ENCODE data around the gene HACD2.

HACD2 gene

DNA sequence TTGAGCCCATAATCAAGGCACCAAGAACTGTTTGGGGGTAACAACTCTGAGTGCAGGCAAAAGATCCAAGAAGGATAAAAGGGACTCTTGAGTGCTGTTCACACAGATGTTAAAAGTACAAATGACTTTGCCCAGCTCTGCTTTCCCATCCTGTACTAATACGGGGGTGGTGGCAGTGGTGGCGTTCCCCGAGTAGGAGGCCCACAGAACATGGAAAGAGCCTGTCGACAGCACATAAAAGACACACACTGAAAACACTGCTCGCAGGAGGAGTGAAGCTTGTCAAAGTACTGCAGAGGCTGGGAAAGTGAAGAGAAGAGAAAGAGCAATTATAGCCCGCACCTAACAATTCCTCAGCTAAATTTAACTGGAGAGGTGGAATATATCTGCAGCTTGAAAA lies 40.9 kb downstream of the HACD2 start:
- H3K4me3 ChIP-seq (ENCODE audit: low read depth, low read length) = no peak overlapping the region
- TF ChIP-seq, protein P1, sequence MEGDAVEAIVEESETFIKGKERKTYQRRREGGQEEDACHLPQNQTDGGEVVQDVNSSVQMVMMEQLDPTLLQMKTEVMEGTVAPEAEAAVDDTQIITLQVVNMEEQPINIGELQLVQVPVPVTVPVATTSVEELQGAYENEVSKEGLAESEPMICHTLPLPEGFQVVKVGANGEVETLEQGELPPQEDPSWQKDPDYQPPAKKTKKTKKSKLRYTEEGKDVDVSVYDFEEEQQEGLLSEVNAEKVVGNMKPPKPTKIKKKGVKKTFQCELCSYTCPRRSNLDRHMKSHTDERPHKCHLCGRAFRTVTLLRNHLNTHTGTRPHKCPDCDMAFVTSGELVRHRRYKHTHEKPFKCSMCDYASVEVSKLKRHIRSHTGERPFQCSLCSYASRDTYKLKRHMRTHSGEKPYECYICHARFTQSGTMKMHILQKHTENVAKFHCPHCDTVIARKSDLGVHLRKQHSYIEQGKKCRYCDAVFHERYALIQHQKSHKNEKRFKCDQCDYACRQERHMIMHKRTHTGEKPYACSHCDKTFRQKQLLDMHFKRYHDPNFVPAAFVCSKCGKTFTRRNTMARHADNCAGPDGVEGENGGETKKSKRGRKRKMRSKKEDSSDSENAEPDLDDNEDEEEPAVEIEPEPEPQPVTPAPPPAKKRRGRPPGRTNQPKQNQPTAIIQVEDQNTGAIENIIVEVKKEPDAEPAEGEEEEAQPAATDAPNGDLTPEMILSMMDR (IDR thresholded peaks at IDR 0.05; ENCODE audit: insufficient read depth, low read depth, low read length, missing control alignments) = no peak
- DNase-seq (ENCODE audit: low read depth) = no peak

DNA sequence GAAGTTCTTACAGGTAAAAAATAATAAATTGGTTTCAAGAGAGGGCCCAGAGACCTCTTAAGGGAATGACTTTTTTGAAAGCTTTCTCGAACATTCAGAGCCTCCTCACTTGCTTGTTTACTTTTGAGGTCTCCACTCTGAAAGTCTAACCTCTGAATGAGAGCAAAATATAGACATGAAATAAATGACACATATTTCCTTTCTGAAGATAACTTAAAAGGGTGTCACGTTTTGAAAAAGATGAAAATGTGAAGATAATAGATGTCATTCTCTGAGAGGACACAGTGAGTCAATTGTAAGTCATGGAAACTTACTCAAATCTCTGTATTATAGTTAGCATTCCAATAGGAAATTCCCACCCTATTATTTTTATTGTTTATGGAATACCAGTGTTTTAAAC lies 44.6 kb downstream of the HACD2 start:
- DNase-seq (ENCODE audit: low read depth) = peak; percentile 24
- TF ChIP-seq, protein P1 (IDR thresholded peaks at IDR 0.05; ENCODE audit: insufficient read depth, low read depth, low read length, missing control alignments) = no peak
- no peak overlapping the region for H3K4me3 ChIP-seq (ENCODE audit: low read depth, low read length)

DNA sequence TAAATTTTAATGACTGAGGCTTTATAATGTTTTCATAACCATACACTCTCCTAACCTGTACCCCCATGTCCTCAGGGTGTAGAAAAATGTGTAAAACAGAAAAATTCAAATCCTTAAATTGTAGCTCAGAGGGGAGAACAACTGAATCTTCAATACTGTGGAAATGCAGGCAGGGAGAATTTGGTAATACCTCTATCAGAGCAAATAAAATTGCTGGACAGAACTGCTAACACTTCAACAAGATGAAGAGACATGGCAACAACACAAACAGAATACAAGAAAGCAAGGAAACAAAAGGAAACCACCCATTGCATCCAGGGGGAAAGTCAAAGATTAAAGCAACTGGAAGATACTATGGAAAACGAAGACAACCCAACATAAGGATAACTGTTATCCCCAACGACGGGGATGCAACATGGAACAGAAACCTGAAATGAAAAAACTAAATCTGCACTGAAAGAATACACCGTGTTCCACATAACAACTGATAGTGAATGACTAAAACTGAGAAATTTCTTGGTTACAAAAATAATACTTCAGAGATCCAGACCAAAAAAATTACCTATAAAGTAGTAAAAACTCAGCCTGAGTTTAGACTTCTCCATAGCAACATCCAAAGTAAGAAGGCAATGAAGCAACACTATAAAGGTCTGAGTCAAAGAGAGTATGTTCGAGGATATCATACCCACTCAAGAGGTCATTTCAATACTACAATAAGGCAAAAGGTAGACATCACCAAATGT lies 48.5 kb downstream of the HACD2 start:
- no peak overlapping the region; the same call in 1 of the 2 replicates for H3K4me3 ChIP-seq (ENCODE audit: low read depth, low read length)
- TF ChIP-seq, protein P1 (IDR thresholded peaks at IDR 0.05; ENCODE audit: insufficient read depth, low read depth, low read length, missing control alignments) = no peak
- peak; percentile 68 for DNase-seq (ENCODE audit: low read depth)

DNA sequence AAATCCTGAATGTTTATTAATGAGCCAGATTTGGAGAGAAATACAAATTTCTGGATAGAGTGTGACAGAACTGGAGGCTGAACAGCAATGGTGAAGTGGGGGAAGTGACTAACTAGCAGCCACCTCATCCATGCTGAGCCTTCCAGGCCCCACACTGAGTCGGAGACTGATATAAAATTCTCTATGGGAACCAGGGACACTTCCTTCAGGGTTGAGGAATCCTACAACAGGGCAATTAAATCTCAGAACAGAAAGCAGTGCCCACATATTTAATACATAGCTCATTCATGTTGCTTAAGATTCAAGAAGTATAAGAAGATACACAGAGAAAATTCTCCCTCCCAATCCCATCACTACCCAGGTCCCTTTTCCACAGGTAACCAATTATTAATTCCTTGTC lies 49.3 kb downstream of the HACD2 start:
- TF ChIP-seq, protein P1 (IDR thresholded peaks at IDR 0.05; ENCODE audit: insufficient read depth, low read depth, low read length, missing control alignments) = no peak
- no peak overlapping the region for H3K4me3 ChIP-seq (ENCODE audit: low read depth, low read length)
- no peak for DNase-seq (ENCODE audit: low read depth)

DNA sequence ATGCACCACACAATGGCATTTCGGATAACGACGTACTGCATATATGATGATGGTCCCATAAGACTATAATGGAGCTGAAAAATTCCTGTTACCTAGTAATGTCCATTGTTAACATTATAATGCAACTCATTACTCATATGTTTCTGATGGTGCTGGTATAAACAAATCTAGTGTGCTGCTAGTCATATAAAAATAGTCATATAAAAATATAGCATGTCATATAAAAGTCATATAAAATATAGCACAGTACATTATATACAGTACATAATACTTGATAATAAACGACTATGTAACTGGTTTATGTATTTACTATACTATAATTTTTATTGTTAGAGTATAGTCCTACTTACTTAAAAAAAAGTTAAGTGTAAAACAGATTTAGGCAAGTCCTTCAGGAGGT lies 50.6 kb downstream of the HACD2 start:
- H3K4me3 ChIP-seq (ENCODE audit: low read depth, low read length) = no peak overlapping the region
- TF ChIP-seq, protein P1 (IDR thresholded peaks at IDR 0.05; ENCODE audit: insufficient read depth, low read depth, low read length, missing control alignments) = no peak
- no peak for DNase-seq (ENCODE audit: low read depth)

DNA sequence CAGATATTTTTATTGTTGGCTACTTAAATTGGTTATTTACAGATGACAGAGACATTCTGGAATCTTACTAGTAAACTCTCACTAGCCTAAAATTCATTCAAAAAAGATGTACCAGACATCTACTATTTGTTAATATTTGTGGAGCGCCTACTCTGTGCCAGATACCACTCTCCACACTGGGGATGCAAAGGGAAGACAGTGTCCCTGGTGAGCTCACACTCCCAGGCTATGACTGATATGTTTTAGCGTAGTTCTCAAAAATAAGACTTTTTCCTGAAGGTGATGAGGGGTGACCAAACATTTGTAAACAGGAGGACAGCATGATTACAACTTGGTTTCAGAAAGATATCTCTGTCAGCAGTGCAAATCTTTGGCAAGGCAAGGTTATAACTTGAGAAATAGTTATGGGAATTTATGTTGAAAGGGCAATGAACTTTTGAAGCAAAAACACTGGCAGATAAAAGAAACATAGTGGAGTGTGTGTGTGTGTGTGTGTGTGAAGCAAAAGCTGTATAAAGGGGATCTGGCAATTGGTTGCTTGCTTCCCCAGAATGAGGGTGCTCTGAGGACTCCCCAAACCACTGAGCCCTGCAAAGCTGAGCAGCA lies 51.2 kb downstream of the HACD2 start:
- no peak overlapping the region for H3K4me3 ChIP-seq (ENCODE audit: low read depth, low read length)
- no peak for DNase-seq (ENCODE audit: low read depth)
- TF ChIP-seq, protein P1 (IDR thresholded peaks at IDR 0.05; ENCODE audit: insufficient read depth, low read depth, low read length, missing control alignments) = no peak

Measured in GM12865 (cell line).